Measurements from ENCODE around the gene COX19.
A peak's percentile ranks its signal among the peaks of the same experiment; 100 is the strongest.

COX19 gene

GRCh38 chr7:919924-920341, 55.4 kb downstream of the COX19 start:
- intact Hi-C loops (cut with DNase I): no loop called here
- DNase-seq: peak; percentile 2 to 78 (median 14)

DNA sequence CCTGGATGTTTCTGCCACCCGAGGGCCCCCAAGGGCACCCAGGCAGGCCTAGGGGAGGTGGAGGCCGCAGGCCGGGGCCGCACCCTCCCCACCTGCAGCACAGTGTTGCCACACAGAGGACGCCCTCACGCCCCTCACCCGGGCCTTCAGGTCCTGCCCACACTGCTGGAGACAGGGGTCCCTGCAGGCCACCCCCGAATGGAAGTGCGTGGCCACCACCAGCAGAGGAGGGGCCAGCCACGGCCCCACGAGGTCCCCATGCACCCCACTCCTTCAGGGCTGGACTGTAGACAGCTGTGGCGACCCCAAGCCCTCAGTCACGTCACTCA, 56.3 kb downstream of the COX19 start:
- intact Hi-C loops (cut with DNase I): no loop called here
- peak in 8 of 10 donors; percentile 2 to 81 (median 8) for DNase-seq

DNA sequence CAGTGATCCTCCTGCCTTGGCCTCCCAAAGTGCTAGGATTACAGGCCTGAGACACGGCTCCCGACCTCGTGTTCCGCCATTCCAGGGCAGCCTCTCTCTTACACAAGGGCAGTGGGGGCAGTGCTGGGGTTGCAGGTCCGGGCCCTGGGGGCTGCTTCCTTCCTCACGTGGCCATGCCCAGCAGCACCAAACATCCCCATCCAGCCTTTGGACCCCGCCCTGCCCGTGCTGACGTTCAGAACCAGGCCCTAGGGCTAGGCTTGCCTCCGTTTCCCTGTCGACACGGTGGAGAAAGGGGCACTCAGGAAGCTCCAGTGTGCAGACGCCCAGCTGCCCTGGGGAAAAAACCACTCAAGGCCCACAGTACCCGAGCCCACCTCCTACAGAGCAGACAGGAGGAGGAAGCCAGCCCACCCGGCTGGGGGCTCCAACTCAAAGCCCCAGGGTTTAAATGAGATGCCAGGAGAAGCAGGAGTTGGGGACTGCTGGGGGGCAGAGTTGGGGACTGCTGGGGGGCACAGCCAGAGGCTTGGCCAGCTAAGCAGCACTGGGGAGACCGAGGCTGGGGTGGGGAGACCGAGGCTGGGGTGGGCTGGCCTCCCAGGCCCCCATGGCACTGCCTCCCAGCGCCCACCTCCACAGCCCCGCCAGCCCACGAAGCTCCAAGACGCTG, 56.8 kb downstream of the COX19 start:
- peak in 9 of 10 donors; percentile 1 to 64 (median 10) for DNase-seq
- intact Hi-C loops (cut with DNase I): no loop called here

- peak in 4 of 10 donors; percentile 3 to 59 (median 40) for DNase-seq
- intact Hi-C loops (cut with DNase I): no loop called here
These were observed 57.3 kb downstream of the COX19 start for GRCh38 chr7:918118-918425.

DNA sequence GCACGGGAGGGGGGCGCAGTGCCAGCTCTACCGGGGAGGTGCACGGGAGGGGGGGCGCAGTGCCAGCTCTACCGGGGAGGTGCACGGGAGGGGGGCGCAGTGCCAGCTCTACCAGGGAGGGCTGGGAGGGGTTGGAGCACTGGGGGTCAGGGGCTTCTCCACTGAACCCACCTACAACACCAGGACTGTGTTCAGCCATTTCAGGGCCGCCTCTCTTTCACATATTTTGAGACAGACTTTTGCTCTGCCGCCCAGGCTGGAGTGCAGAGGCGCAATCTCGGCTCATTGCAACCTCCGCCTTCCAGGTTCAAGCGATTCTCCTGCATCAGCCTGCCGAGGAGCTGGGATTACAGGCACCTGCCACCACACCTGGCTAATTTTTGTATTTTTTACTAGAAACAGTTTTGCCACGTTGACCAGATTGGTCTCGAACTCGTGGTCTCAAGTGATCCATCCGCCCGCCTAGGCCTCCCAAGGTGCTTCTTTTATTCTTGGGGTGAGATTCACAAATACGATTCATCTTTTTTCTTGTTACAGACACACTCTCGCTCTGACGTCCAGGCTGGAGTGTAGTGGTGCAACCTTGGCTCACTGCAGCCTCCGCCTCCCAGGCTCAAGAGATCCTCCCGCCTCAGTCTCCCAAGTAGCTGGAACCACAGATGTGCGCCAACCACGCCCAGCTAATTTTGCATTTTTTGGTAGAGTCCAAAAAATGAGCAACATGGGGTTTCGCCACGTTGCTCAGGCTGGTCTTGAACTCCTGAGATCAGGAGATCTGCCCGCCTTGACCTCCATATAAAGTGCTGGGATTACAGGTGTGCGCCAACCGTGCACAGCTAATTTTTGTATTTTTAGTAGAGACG, 57.9 kb downstream of the COX19 start:
- intact Hi-C loops (cut with DNase I): no loop called here
- peak in 4 of 10 donors; percentile 5 to 65 (median 56) for DNase-seq

GRCh38 chr7:916291-916941, 58.9 kb downstream of the COX19 start:
- DNase-seq: peak in 5 of 10 donors; percentile 20 to 84 (median 73)
- intact Hi-C loops (cut with DNase I): no loop called here
